Myocyte (in vitro differentiated cells): ENCODE results near the gene SSBP3. TPM values are rescaled to one million over a fixed set of nuclear protein-coding genes. Genes with fewer than 3 reads are reported as not detected.
A peak's percentile ranks its signal among the peaks of the same experiment; 100 is the strongest.

ENCODE experiments used
- DNase-seq: peaks from one replicate; pipeline ENCODE4 v3.0.0-alpha.2; 2012; ENCODE audit warnings: low read depth
- total RNA-seq: library from RNA; depleted of rRNA; stranded (reverse); fragments of >200 nt; gene quantifications from 2 replicates; pipeline ENCODE4 v1.2.3, GENCODE V29; 2014

The SSBP3 gene
- total RNA-seq, 1 donor from 2014 or later = 21.8 TPM

GRCh38 chr1:54191525-54191924 is 214.7 kb downstream of the SSBP3 start:
- DNase-seq = no peak

GRCh38 chr1:54190526-54190925 is 215.7 kb downstream of the SSBP3 start:
- DNase-seq = no peak

GRCh38 chr1:54188291-54188690 is 217.9 kb downstream of the SSBP3 start:
- peak; percentile 18 for DNase-seq

GRCh38 chr1:54186056-54186455 is 220.1 kb downstream of the SSBP3 start:
- no peak for DNase-seq

- no peak for DNase-seq
Measured at GRCh38 chr1:54180701-54181360, 225.4 kb downstream of the SSBP3 start.

GRCh38 chr1:54178296-54179070 is 227.7 kb downstream of the SSBP3 start:
- DNase-seq = no peak

- no peak for DNase-seq
Measured at GRCh38 chr1:54177726-54178125, 228.5 kb downstream of the SSBP3 start.

- DNase-seq = no peak
Measured at GRCh38 chr1:54176621-54177327, 229.4 kb downstream of the SSBP3 start.

Other genes with a start within 250 kb of the SSBP3 start
- gene CYB5RL, start 206.4 kb downstream of the SSBP3 start, total RNA-seq = 7.2 TPM in 2 replicates
- gene MRPL37, start 206.2 kb downstream of the SSBP3 start, total RNA-seq = 96.3 and 112 TPM in 2 replicates
- 54.0 and 59.2 TPM in 2 replicates for gene ACOT11, start 141.8 kb upstream of the SSBP3 start, total RNA-seq
- gene FAM151A, start 217.1 kb upstream of the SSBP3 start, total RNA-seq = not detected in 2 replicates
- 1.2 and 3.7 TPM in 2 replicates for gene MROH7, start 235.4 kb upstream of the SSBP3 start, total RNA-seq